Glutamatergic neuron (in vitro differentiated cells): ENCODE data around the gene SMOC2. TPM values are rescaled to one million over a fixed set of nuclear protein-coding genes. Genes with fewer than 3 reads are reported as not detected.

Source experiments
- DNase-seq: peaks from one replicate; pipeline ENCODE4 v3.0.0; 2022
- H3K27ac Mint-ChIP-seq: one replicate; pipeline ENCODE4 v1.8.0; 2020; ENCODE audit warnings: mild to moderate bottlenecking, mixed read lengths, inconsistent platforms; ENCODE audit not compliant: unreplicated experiment
- H3K27me3 Mint-ChIP-seq: one replicate; pipeline ENCODE4 v1.8.0; 2020; ENCODE audit warnings: mild to moderate bottlenecking, moderate library complexity, mixed read lengths, inconsistent platforms; ENCODE audit not compliant: unreplicated experiment
- H3K36me3 Mint-ChIP-seq: one replicate; pipeline ENCODE4 v1.8.0; 2020; ENCODE audit warnings: mild to moderate bottlenecking, mixed read lengths, inconsistent platforms; ENCODE audit not compliant: unreplicated experiment
- H3K4me1 Mint-ChIP-seq: one replicate; pipeline ENCODE4 v1.8.0; 2020; ENCODE audit warnings: mild to moderate bottlenecking, low read depth, mixed read lengths, inconsistent platforms; ENCODE audit not compliant: unreplicated experiment
- H3K4me3 Mint-ChIP-seq: one replicate; pipeline ENCODE4 v1.8.0; 2020; ENCODE audit warnings: mild to moderate bottlenecking, mixed read lengths, inconsistent platforms; ENCODE audit not compliant: unreplicated experiment
- H3K9me3 Mint-ChIP-seq: one replicate; pipeline ENCODE4 v1.8.0; 2020; ENCODE audit warnings: mild to moderate bottlenecking, moderate library complexity, mixed read lengths, inconsistent platforms; ENCODE audit not compliant: unreplicated experiment
- total RNA-seq: library from RNA; stranded (reverse); fragmentation: NEBNext Ultra II Directional; extraction: Animal tissue kit (Norgen Biotek cat#: 25700); gene quantifications from one replicate; pipeline ENCODE4 v1.2.1, GENCODE V29; 2021; ENCODE audit not compliant: unreplicated experiment
- TF ChIP-seq, protein P1 (sequence below): fragments of 200-600 bp; sonication (generic); IDR thresholded peaks from one replicate; pipeline ENCODE4 v1.5.0; 2021; ENCODE audit not compliant: partially characterized antibody, unreplicated experiment

SMOC2 gene
- total RNA-seq, 1 donor from 2014 or later = 0.44 TPM

DNA sequence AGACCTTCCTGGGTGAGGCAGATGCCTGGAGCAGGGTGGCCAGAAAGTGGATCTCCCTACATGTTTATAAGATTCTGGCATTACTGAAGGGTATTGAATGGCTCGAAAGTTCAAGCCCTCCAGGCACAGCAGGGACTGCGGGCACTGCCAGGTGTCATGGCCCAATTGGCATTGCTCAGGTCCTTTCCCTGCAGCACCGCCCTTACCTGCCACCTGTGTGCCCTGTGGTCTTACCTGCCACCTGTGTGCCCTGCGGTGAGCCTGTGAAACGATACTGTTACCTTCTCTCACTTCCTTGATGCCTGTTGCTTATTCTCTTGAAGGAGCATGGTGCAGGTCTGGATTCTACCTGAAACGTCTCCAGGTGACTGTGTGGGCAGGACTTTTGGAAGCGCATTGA lies 32.2 kb downstream of the SMOC2 start:
- no peaks in the 10 kb centered on the region for H3K4me1 Mint-ChIP-seq
- no peak overlapping the region for H3K27ac Mint-ChIP-seq
- TF ChIP-seq, protein P1, sequence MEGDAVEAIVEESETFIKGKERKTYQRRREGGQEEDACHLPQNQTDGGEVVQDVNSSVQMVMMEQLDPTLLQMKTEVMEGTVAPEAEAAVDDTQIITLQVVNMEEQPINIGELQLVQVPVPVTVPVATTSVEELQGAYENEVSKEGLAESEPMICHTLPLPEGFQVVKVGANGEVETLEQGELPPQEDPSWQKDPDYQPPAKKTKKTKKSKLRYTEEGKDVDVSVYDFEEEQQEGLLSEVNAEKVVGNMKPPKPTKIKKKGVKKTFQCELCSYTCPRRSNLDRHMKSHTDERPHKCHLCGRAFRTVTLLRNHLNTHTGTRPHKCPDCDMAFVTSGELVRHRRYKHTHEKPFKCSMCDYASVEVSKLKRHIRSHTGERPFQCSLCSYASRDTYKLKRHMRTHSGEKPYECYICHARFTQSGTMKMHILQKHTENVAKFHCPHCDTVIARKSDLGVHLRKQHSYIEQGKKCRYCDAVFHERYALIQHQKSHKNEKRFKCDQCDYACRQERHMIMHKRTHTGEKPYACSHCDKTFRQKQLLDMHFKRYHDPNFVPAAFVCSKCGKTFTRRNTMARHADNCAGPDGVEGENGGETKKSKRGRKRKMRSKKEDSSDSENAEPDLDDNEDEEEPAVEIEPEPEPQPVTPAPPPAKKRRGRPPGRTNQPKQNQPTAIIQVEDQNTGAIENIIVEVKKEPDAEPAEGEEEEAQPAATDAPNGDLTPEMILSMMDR = no peak
- no peak for DNase-seq
- peaks cover 7% of the 10 kb centered on the region for H3K9me3 Mint-ChIP-seq
- H3K4me3 Mint-ChIP-seq = no peak overlapping the region
- H3K36me3 Mint-ChIP-seq = peaks cover 9% of the 10 kb centered on the region
- no peaks in the 10 kb centered on the region for H3K27me3 Mint-ChIP-seq

DNA sequence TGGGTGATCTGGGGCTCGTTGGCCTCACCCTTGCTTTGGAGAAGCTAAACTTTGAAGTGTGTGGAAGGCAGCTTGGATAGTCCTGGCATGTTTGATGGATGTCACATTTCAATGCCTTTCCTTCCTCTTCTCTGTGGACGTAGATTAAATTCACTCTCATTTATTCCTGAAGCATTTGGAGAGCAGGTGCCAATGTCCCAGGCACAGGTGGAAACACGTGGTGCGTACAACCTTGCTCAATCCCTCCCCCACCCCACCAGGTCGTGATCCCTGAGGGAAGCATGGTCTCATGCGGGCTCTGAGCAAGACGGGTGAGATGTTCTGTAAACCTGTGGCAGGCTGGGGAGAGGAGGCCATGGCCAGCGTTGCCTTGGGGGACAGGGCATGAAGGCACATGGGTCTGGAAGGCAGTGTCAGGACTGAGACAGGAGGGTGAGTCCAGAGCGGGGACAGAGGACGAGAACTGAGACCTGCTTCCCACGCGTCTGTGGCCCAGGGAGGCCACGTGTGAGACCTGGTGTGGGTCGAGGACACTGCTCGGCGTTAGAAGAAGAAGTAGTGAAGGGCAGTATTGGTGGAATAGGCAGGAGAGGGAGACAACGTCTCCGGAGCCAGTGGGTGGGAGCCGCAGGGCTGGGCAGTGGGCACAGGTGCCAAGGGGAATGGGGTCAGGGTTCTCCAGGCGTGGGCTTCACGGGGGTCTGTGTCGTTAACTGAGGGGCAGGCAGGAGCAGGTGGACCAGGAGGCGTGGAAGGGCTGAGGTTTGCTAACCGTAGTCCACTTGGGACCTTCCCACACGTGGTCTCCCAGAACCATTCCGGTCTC lies 34.4 kb downstream of the SMOC2 start:
- TF ChIP-seq, protein P1 = no peak
- Mint-ChIP-seq H3K9me3 (peaks cover 8% of the 10 kb centered on the region), H3K27ac (no peak overlapping the region), H3K4me1 (no peaks in the 10 kb centered on the region), H3K36me3 (peaks cover 9% of the 10 kb centered on the region), H3K4me3 (no peak overlapping the region), H3K27me3 (no peaks in the 10 kb centered on the region)
- no peak for DNase-seq

DNA sequence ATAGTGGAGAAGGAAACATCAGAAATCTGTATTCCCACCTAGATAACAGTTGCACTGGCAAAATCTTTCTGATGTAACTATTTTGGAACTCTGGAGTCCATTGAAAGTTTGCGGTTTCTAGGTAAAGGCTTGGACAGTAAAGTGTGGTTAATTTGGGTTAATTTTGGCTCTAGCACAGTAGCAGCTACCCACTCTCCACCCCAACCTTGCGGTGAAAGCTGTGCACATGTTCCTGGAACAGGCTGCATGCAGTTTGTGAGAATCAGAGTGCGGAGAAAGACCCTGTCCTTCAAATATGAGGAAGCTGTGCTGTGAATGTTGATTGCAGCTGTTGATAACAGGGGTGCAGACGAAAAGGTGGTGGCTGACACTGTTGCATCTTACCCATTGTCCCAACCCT lies 38.4 kb downstream of the SMOC2 start:
- Mint-ChIP-seq H3K27ac (no peak overlapping the region), H3K9me3 (peaks cover 8% of the 10 kb centered on the region), H3K4me3 (no peak overlapping the region), H3K36me3 (peaks cover 8% of the 10 kb centered on the region), H3K4me1 (no peaks in the 10 kb centered on the region), H3K27me3 (no peaks in the 10 kb centered on the region)
- TF ChIP-seq, protein P1 = no peak
- no peak for DNase-seq

DNA sequence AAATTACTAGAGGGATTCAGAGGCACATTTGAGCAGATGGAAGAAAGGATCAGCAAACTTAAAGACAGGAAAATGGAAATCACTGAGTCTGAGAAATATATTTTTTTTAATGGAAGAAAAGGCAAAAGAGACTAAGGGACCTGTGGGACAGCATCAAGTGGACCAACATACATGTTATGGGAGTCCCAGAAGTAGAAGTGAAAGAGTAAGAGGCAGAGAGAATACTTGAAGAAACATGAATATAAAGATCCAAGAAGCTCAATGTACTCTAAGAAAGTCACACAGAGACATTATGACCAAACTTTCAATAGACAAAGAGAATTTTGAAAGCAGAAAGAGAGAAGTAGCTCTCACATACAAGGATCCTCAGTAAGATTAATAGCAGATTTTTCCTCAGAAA lies 39.5 kb downstream of the SMOC2 start:
- Mint-ChIP-seq H3K27ac (no peak overlapping the region), H3K9me3 (peaks cover 4% of the 10 kb centered on the region), H3K4me1 (no peaks in the 10 kb centered on the region), H3K36me3 (no peaks in the 10 kb centered on the region), H3K4me3 (no peak overlapping the region), H3K27me3 (no peaks in the 10 kb centered on the region)
- DNase-seq = no peak
- TF ChIP-seq, protein P1 = no peak

DNA sequence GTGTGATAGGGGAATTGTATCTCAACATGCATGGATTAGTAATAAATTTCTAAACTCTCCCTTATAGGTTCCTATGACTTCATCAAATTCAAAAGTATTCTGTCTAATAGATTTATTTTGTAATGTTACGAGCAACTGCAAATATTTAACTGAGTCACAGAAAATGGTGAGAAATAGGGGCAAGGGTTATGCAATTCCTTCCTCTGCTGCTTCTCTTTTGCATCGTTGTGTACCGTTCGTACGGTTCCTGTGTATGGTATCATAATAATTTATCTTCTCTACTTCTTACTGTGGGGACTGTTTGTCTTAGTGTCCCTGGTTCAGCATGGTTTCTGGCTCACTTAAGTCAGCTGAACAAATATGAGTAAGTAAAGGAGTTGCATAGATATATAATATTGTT lies 44.8 kb downstream of the SMOC2 start:
- Mint-ChIP-seq H3K36me3 (no peaks in the 10 kb centered on the region), H3K4me3 (no peak overlapping the region), H3K27me3 (peaks cover 2% of the 10 kb centered on the region), H3K9me3 (no peaks in the 10 kb centered on the region), H3K27ac (no peak overlapping the region), H3K4me1 (peaks cover 3% of the 10 kb centered on the region)
- no peak for DNase-seq
- TF ChIP-seq, protein P1 = no peak
